LNCAP (cell line): ENCODE data around the gene PXMP2.

Source experiments
- CTCF ChIP-seq: fragments of 450-650 bp; IDR thresholded peaks from 2 replicates; pipeline ENCODE4 v1.5.1; 2017; ENCODE audit warnings: mild to moderate bottlenecking

PXMP2 gene

GRCh38 chr12:132642846-132643835, 44.2 kb upstream of the PXMP2 start:
- no peak for TF ChIP-seq CTCF

- no peak for TF ChIP-seq CTCF
These were observed 40.5 kb upstream of the PXMP2 start for GRCh38 chr12:132646850-132647249.

GRCh38 chr12:132647858-132648257, 39.5 kb upstream of the PXMP2 start:
- no peak for TF ChIP-seq CTCF

- no peak for TF ChIP-seq CTCF
These were observed 38.7 kb upstream of the PXMP2 start for GRCh38 chr12:132648616-132649225.

GRCh38 chr12:132649226-132649945, 38.0 kb upstream of the PXMP2 start:
- TF ChIP-seq CTCF = no peak

- TF ChIP-seq CTCF = no peak
These were observed 35.8 kb upstream of the PXMP2 start for GRCh38 chr12:132651444-132652100.
